T47D (cell line): ENCODE results near the gene PDZD7.
"Not testable (repeated sequence)": the region's sequence is repeated elsewhere in the genome, so short reads cannot be mapped to it uniquely, and the experiment has no call there.

ENCODE experiments used
- DNase-seq, 2 experiments: peaks; one replicate each; pipeline versions ENCODE4 v3.0.0 to v3.0.0-alpha.2; 2011 to 2012; ENCODE audit warnings: low read depth in 1 of 2, low spot score in 1 of 2
- JUND ChIP-seq: IDR thresholded peaks from 2 replicates; pipeline ENCODE4 v1.6.1; 2012; ENCODE audit warnings: low read depth
- in situ Hi-C: cut with HindIII; loops from 2 replicates; pipeline ENCODE4 v1.10.0; 2016; ENCODE audit warnings: low sequenced_read_pairs, low pct_unique_long_range_greater_than_20kb

The PDZD7 gene

DNA sequence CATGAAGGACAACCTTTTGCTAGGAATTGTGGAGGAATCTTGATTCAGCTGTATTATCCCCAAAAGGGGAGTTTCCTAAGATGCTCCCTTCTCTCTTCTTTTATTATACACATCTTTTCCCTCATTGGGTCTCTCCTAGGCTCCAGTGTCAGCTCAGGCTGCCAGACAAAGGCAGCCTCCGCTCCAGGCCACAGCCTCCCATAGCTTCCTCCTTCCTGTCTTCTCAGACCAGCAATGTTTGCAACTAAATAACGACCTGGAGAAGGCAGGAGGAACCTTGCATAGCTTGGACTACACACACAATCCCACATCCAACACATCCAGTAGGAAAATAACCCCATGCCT is 12.4 kb upstream of the PDZD7 start:
- no peak for DNase-seq
- in situ Hi-C loops, result no loop called here
- TF ChIP-seq JUND, result no peak

DNA sequence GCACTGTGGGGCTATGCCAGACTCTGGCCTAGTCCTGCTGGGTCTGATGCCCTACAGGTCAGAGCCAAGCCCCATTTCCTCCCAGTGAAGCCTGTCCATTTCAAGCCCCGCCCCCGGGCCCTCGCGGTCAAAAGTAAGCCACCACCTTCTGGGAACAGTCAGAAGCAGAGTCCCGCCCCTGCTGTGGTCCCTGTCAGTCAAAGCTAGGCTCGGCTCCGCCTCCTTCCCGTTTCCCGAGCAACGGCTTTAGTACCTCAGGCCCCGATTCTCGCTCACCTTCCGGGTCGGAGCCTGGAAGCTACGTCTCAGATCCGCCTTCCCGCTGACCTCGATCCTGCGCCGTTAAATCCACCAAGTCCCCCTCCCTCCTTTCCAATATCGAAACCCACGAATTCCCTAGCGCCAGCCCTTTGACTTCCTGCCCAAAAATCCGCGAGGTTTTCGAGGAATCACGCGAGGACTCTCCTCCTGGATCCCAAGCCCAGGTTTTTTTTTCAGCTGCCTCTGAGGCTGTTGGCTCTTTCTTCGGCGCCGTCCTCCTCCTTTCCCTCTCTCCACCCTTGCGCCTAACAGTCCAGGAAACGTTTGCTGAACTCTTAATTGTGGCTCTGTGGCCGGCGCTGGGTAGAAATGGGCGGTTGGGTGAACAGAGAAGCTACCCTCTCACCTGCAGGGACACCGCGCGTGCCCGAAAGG is 11.9 kb upstream of the PDZD7 start:
- in situ Hi-C loops, result no loop called here
- no peak for TF ChIP-seq JUND
- peak; percentile 87 to 99 for DNase-seq

DNA sequence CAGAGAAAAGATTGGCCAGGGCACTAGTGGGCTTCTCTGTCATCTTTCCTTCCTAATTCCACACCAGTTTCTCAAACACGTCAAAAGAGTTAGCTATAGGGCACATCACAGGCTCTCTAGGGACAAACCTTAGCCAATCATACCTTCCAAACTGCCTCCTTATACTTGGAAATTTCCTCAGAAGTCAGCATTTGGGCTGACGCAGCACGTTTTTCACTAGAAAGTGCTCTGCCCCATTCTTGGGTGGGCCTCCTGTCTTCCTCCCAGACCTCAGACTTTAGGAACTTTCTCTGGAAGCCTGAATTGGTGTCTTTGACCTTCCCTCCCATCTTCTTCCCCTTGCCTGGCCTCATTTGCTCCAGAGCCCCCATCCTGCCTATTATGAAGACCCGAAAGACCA is 11.2 kb upstream of the PDZD7 start:
- DNase-seq, result no peak
- TF ChIP-seq JUND, result no peak
- in situ Hi-C loops, result no loop called here

DNA sequence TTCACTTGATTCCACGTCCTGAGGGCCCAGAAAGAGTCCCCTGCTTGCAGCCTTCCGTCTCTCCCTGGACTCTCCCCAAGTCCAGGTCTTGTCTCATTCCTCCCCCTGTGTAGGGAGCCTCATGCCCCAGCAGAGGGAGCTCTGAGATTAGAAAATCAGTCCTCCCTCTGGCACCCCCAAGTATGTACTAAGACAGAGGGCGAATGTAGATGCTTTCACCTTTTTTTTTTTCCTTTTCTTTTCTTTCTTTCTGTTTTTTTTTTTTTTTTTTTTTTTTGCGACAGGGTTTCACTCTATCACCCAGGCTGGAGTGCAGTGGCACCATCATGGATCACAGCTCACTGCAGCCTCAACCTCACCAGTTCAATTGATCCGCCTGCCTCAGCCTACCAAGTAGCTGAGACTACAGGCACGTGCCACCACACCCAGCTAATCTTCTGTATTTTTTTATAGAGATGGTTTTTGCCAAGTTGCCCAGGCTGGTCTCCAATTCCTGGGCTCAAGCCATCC is 10.4 kb upstream of the PDZD7 start:
- no peak for TF ChIP-seq JUND
- in situ Hi-C loops, result no loop called here
- peak in 1 of 2 experiments; percentile 94 for DNase-seq

DNA sequence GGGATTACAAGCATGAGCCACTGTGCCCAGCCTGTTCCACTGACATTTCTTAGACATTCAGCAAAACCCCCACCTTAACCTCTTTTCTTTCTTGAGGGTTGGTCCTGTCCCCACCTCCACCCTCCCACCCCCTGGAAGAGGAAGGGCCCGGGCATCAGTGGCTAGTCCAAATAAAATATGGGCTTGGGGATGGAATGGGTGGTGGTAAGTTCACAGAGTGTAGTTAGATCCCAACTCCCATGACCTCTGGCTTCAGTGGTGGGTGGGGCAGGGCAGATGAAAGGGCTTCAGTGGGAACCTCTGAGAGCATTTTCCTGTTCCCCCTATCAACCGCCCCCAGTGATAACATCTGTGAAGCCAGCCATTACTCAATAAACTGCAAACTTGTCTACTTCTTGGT is 9.9 kb upstream of the PDZD7 start:
- in situ Hi-C loops, result no loop called here

DNA sequence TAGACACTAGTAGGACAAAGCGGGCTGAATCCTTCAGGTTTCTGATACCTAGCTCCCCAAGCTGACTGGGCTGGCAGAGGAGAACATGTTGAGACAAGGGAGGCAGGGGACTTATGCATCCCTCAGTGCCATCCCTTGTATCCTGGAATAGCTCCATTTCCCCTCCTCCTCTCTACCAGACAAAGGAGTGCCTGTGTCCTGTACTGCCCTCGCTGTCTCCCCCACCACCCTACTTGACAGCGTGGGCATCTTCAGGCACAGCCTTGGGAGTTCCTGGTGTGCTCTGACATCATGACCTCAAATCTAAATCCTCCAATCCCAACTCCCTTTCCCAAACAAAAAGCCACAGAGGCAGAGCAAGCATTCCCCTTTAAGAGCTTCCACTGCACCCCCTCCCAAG is 9.1 kb upstream of the PDZD7 start:
- no peak for DNase-seq
- no peak for TF ChIP-seq JUND
- in situ Hi-C loops, result no loop called here

More for the DNA sequence above, 9.9 kb upstream of the PDZD7 start:
- TF ChIP-seq JUND, result no peak
- DNase-seq, result no peak

DNA sequence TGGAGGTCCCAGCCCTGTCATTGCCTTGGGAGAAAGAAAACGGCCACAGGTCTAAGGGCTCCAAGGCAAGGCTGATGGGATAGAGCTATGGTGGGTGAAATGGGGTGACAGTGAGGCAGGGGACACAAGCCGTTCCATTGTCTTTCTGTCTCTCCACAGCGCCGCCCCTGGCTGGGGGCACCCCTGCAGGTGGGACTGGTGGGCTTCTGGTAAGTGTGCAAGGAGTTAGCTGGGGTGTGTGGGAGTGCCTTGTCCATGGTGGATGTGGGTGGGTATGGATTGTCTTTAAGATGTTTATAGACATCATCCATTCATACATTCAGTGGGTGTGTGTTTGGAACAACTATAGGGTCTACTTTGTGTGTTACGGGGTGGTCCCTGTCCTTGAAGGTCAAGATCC is 7.6 kb upstream of the PDZD7 start:
- no peak for DNase-seq
- no peak for TF ChIP-seq JUND
- in situ Hi-C loops, result no loop called here

DNA sequence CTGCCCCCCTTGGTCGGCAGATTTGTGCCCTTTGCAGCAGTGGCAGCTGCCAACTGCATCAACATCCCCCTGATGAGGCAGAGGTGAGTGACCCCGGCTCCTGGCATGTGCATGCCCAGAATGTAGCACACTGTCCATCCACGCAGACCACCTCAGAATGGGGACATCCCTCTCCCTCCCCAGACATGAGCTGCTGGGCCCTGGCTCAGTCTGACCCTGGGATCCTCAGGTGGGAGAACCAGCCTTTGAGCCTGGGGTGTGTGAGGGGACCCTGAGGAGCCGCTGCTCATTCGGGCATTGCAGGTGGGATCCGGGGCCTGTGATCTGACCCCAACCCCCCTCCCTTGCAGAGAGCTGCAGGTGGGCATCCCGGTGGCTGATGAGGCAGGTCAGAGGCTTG is 5.8 kb upstream of the PDZD7 start:
- in situ Hi-C loops, result no loop called here
- no peak for DNase-seq
- TF ChIP-seq JUND, result no peak

DNA sequence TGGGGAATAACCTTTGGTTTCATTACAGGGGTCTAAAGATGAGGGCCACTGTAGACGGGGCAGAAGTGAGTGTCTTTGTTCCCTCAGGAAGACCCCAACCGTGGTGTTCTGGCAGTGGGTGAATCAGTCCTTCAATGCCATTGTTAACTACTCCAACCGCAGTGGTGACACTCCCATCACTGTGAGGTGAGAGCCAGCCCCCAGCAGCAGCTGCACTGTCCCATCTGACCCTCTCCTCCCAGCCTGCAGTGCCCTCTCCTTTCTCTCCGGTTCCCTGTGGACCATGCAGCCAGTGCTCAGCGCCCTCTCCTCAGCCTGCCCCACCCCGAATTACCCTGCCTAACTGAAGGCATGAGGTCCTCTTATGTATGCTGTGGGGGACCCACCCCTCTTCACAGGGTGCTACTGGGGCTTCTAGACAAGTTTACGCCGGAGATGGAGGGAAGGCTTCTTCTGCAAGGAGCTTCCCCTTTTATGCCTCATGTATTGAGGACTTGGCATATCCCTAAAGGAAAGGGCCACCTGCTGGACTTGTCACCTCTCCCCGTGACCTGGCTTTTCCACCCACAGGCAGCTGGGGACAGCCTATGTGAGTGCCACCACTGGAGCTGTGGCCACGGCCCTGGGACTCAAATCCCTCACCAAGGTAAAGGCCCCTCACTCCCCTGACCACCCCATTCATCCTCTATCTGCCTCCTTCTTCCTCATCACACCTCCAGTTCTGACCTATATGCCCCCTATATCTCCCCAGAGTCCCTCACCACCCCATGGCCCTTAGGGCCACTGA is 5.2 kb upstream of the PDZD7 start:
- no peak for DNase-seq
- in situ Hi-C loops, result no loop called here
- TF ChIP-seq JUND, result no peak

DNA sequence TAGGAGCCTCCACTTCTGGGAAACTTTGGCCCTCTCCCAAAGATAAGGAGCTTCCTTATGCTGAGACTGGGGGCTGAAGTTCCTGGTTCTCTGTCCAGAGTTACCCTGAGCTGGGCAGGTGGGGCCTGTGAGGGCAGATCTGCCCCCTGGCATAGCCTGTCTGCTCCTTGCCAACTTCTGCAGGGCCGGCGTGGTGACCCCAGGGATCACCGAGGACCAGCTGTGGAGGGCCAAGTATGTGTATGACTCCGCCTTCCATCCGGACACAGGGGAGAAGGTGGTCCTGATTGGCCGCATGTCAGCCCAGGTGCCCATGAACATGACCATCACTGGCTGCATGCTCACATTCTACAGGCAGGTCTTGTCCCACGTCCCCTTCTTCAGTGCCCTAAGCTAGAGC is 4.4 kb upstream of the PDZD7 start:
- DNase-seq, result no peak
- no peak for TF ChIP-seq JUND
- in situ Hi-C loops, result no loop called here

DNA sequence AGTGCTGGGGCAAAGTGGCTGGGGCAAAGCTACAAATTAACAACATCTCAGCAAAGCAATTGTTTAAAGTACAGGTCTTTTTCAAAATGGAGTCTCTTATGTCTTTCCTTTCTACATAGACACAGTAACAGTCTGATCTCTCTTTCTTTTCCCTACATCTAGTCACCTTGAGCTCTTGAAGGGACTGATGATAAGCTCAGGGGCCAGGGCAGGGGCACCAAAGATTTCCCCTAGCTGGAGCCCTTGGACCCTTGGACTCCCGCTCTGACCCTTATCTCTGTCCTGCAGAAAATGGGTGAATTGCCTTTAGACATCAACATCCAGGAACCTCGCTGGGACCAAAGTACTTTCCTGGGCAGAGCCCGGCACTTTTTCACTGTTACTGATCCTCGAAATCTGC is 3.5 kb upstream of the PDZD7 start:
- DNase-seq, in situ Hi-C loops: not testable (repeated sequence)

DNA sequence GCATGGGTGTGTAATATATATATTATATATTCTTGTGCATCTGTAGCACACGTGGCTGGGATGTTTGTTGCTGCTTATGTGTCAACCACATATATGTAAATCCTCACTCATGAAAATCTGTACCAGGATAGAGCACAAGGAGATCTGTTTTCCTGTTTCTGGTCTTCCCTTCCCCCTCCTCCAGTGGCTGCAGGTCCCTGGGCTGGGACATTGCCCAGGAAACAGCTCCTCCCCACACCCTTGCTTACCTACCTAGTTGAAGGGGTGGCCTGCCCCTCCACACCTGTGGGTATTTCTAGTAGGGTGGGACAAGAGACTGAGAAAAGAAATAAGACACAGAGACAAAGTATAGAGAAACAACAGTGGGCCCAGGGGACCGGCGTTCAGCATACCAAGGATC is 2.3 kb upstream of the PDZD7 start:
- TF ChIP-seq JUND, result no peak
- in situ Hi-C loops, result no loop called here
- DNase-seq, result no peak

DNA sequence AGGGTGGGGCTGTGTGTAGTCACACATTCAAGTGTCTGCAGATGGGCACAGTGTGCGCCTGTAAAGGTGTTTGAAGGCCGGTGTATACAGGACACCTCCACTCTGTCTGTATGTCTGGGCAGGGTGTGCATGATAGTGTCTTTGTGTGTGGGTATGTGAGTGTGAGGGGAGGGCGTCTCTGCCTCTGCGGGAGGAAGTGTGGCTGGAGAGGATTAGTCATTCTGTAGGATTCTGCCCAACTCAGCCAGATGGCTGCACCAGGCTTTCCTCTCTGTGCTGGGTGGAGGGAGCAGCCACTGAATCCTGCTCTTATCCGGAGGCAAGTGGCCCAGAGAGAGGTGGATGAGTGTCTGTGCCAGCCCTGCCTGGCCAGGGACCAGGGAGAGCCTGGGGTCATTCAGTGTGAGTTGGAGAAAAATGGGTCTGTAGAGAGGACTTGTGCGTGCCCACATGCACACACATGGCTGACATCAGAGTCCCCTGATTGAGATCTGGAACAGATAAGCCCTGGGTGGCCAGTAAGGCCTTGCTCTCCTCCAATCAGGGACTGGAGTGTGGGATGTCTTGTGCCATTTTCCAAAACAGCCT is 1.8 kb upstream of the PDZD7 start:
- TF ChIP-seq JUND, result no peak
- DNase-seq, result no peak
- in situ Hi-C loops, result no loop called here
